ENCODE data around the gene RNF34. TPM values are rescaled to one million over a fixed set of nuclear protein-coding genes. Genes with fewer than 3 reads are reported as not detected.

The RNF34 gene
- total RNA-seq, 1 experiment from 2014 or later: 40.9 TPM

DNA sequence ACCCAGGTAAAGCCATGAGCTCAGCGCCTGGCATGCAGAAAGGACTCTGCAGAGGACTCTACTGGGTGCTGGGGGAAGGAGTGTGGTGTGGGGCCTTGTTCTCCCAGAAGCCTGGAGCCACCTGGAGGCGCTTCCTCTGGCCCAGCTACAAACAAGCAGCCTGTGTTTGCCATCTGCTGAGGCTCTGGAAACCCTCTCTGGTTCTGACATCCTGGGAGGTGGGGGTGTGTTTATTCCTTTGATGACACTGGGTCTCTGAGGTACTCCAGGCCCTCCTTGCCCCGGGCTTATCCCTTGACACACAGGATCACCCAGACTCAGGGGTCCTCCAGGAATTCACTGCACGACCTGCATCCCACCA lies 44.9 kb downstream of the RNF34 start:
- TF ChIP-seq, protein P1, sequence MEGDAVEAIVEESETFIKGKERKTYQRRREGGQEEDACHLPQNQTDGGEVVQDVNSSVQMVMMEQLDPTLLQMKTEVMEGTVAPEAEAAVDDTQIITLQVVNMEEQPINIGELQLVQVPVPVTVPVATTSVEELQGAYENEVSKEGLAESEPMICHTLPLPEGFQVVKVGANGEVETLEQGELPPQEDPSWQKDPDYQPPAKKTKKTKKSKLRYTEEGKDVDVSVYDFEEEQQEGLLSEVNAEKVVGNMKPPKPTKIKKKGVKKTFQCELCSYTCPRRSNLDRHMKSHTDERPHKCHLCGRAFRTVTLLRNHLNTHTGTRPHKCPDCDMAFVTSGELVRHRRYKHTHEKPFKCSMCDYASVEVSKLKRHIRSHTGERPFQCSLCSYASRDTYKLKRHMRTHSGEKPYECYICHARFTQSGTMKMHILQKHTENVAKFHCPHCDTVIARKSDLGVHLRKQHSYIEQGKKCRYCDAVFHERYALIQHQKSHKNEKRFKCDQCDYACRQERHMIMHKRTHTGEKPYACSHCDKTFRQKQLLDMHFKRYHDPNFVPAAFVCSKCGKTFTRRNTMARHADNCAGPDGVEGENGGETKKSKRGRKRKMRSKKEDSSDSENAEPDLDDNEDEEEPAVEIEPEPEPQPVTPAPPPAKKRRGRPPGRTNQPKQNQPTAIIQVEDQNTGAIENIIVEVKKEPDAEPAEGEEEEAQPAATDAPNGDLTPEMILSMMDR (IDR thresholded peaks at IDR 0.05; ENCODE audit: unreplicated experiment): no peak
- Mint-ChIP-seq H3K36me3 (ENCODE audit: insufficient read depth, unreplicated experiment) (peaks cover 29% of the 10 kb centered on the region), H3K27ac (ENCODE audit: low read depth, unreplicated experiment) (no peak overlapping the region), H3K27me3 (ENCODE audit: insufficient read depth, unreplicated experiment) (no peaks in the 10 kb centered on the region), H3K4me1 (ENCODE audit: insufficient read depth, unreplicated experiment) (no peaks in the 10 kb centered on the region), H3K4me3 (ENCODE audit: unreplicated experiment) (no peak overlapping the region), H3K9me3 (ENCODE audit: unreplicated experiment) (no peaks in the 10 kb centered on the region)
- CTCF ChIA-PET: interaction anchor here (0.6 to 7.8 kb wide), 12 partner anchors 12 to 1227 kb away, joined by 3 to 80 read pairs (median 3); no protein-coding TSS in a partner anchor
- intact Hi-C loops (cut with micrococcal nuclease): loop anchor here (5.0 kb wide), 1 partner anchor 383 kb away; no protein-coding TSS in a partner anchor
- no TSS peak for BruUV-seq (replicated peaks)
- no peak for DNase-seq (ENCODE audit: unreplicated experiment)
- POLR2A ChIA-PET: no interaction called here

DNA sequence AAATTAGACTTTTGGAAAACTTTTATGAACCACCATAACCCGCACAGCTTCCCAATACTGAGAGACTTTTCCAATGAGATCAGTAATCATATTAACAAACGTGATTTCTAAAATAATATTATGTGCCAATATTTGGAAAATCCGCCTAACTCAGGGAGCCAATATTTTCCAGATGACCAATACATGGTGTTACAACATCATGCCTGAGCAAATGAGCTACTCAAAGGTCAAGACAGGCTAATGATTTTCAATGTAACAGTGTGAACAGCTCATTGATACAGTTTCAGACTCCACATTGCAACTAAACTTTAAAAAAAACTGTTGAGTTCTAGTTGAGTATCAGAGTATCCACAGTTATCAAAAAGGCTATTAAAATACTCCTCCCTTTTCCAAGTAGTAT lies 46.8 kb downstream of the RNF34 start:
- no peaks in the 10 kb centered on the region for H3K27me3 Mint-ChIP-seq (ENCODE audit: insufficient read depth, unreplicated experiment)
- ChIA-PET CTCF (interaction anchor here (0.7 to 7.8 kb wide), 2 partner anchors 16 to 113 kb away, joined by 3 to 80 read pairs; no protein-coding TSS in a partner anchor), POLR2A (interaction anchor here (0.6 kb wide), 1 partner anchor 60 kb away, joined by 3 read pairs; no protein-coding TSS in a partner anchor)
- no peaks in the 10 kb centered on the region for H3K9me3 Mint-ChIP-seq (ENCODE audit: unreplicated experiment)
- peaks cover 18% of the 10 kb centered on the region for H3K36me3 Mint-ChIP-seq (ENCODE audit: insufficient read depth, unreplicated experiment)
- H3K4me3 Mint-ChIP-seq (ENCODE audit: unreplicated experiment): no peak overlapping the region
- DNase-seq (ENCODE audit: unreplicated experiment): no peak
- no peaks in the 10 kb centered on the region for H3K4me1 Mint-ChIP-seq (ENCODE audit: insufficient read depth, unreplicated experiment)
- no peak overlapping the region for H3K27ac Mint-ChIP-seq (ENCODE audit: low read depth, unreplicated experiment)
- BruUV-seq (replicated peaks): no TSS peak
- intact Hi-C loops (cut with micrococcal nuclease): no loop called here
- TF ChIP-seq, protein P1 (IDR thresholded peaks at IDR 0.05; ENCODE audit: unreplicated experiment): no peak

- no peak for DNase-seq (ENCODE audit: unreplicated experiment)
- intact Hi-C loops (cut with micrococcal nuclease): no loop called here
These were observed 48.9 kb downstream of the RNF34 start for GRCh38 chr12:121448771-121449315.

DNA sequence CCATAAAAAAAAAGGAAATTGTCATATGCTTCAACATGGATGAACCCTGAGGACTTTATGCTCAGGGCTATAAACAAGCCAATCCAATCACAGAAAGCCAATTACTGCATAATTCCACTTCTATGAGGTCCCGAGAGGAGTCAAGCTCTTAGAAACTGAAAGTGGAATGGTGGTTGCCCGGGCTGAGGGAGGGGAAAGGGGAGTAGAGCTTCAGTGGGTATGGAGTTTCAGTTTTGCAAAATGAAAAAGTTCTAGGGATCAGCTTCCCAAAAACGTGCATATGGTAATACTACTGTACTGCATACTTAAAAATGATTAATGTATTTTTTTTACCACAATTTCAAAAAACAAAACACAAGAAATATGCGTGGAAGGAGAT lies 52.0 kb downstream of the RNF34 start:
- intact Hi-C loops (cut with micrococcal nuclease): no loop called here
- TF ChIP-seq, protein P1 (IDR thresholded peaks at IDR 0.05; ENCODE audit: unreplicated experiment): no peak
- peaks cover 9% of the 10 kb centered on the region for H3K36me3 Mint-ChIP-seq (ENCODE audit: insufficient read depth, unreplicated experiment)
- H3K9me3 Mint-ChIP-seq (ENCODE audit: unreplicated experiment): no peaks in the 10 kb centered on the region
- H3K27ac Mint-ChIP-seq (ENCODE audit: low read depth, unreplicated experiment): no peak overlapping the region
- ChIA-PET CTCF (no interaction called here), POLR2A (no interaction called here)
- H3K4me3 Mint-ChIP-seq (ENCODE audit: unreplicated experiment): peak overlapping the region; percentile 62
- H3K27me3 Mint-ChIP-seq (ENCODE audit: insufficient read depth, unreplicated experiment): no peaks in the 10 kb centered on the region
- H3K4me1 Mint-ChIP-seq (ENCODE audit: insufficient read depth, unreplicated experiment): peaks cover 4% of the 10 kb centered on the region
- no TSS peak for BruUV-seq (replicated peaks)
- no peak for DNase-seq (ENCODE audit: unreplicated experiment)

More at GRCh38 chr12:121448771-121449315, 48.9 kb downstream of the RNF34 start:
- no peaks in the 10 kb centered on the region for H3K9me3 Mint-ChIP-seq (ENCODE audit: unreplicated experiment)
- TF ChIP-seq, protein P1 (IDR thresholded peaks at IDR 0.05; ENCODE audit: unreplicated experiment): no peak
- H3K4me3 Mint-ChIP-seq (ENCODE audit: unreplicated experiment): no peak overlapping the region
- ChIA-PET CTCF (interaction anchor here (0.7 kb wide), 1 partner anchor 198 kb away, joined by 3 read pairs; no protein-coding TSS in a partner anchor), POLR2A (interaction anchor here (0.6 kb wide), 1 partner anchor 8 kb away, joined by 3 read pairs; no protein-coding TSS in a partner anchor)
- H3K27me3 Mint-ChIP-seq (ENCODE audit: insufficient read depth, unreplicated experiment): no peaks in the 10 kb centered on the region
- H3K27ac Mint-ChIP-seq (ENCODE audit: low read depth, unreplicated experiment): no peak overlapping the region
- peaks cover 8% of the 10 kb centered on the region for H3K36me3 Mint-ChIP-seq (ENCODE audit: insufficient read depth, unreplicated experiment)
- peaks cover 4% of the 10 kb centered on the region for H3K4me1 Mint-ChIP-seq (ENCODE audit: insufficient read depth, unreplicated experiment)
- no TSS peak for BruUV-seq (replicated peaks)
